Stimulated activated CD8-positive, alpha-beta memory T cell treated with anti-CD3 and anti-CD28 coated beads, Interleukin-4, amount 100 ng/mL, for 4 hours (primary cell): ENCODE results near the gene AQP3.
"Not testable (repeated sequence)": the region's sequence is repeated elsewhere in the genome, so short reads cannot be mapped to it uniquely, and the experiment has no call there.

Experiments used
- DNase-seq, 2 donors: peaks; one replicate each; pipeline ENCODE4 v3.0.0-alpha.2; 2020; ENCODE audit warnings: low read depth in 2 of 2, low spot score in 1 of 2

Gene AQP3

GRCh38 chr9:33443464-33444154 is 3.8 kb downstream of the AQP3 start:
- no peak for DNase-seq

GRCh38 chr9:33443047-33443446 is 4.3 kb downstream of the AQP3 start:
- DNase-seq: no peak

GRCh38 chr9:33442125-33442524 is 5.3 kb downstream of the AQP3 start:
- DNase-seq: no peak

- DNase-seq: no peak
These were observed 6.8 kb downstream of the AQP3 start for GRCh38 chr9:33440609-33441008.

GRCh38 chr9:33440204-33440603 is 7.2 kb downstream of the AQP3 start:
- no peak for DNase-seq

GRCh38 chr9:33439731-33440130 is 7.7 kb downstream of the AQP3 start:
- no peak for DNase-seq

- no peak for DNase-seq
These were observed 8.3 kb downstream of the AQP3 start for GRCh38 chr9:33438926-33439680.

GRCh38 chr9:33437898-33438297 is 9.5 kb downstream of the AQP3 start:
- no peak for DNase-seq

GRCh38 chr9:33437205-33437604 is 10.2 kb downstream of the AQP3 start:
- no peak for DNase-seq

- DNase-seq: no peak
These were observed 10.9 kb downstream of the AQP3 start for GRCh38 chr9:33436445-33436844.

GRCh38 chr9:33435821-33436277 is 11.5 kb downstream of the AQP3 start:
- DNase-seq: no peak

- DNase-seq: no peak
These were observed 12.9 kb downstream of the AQP3 start for GRCh38 chr9:33434317-33435105.

- no peak for DNase-seq
These were observed 13.5 kb downstream of the AQP3 start for GRCh38 chr9:33433871-33434270.

- DNase-seq: no peak
These were observed 16.0 kb downstream of the AQP3 start for GRCh38 chr9:33431420-33431819.

GRCh38 chr9:33430942-33431341 is 16.5 kb downstream of the AQP3 start:
- no peak for DNase-seq

GRCh38 chr9:33429256-33429985 is 18.0 kb downstream of the AQP3 start:
- no peak for DNase-seq

- no peak for DNase-seq
These were observed 20.5 kb downstream of the AQP3 start for GRCh38 chr9:33426843-33427293.

GRCh38 chr9:33425128-33425533 is 22.3 kb downstream of the AQP3 start:
- DNase-seq: no peak

- not testable (repeated sequence) for DNase-seq
These were observed 22.9 kb downstream of the AQP3 start for GRCh38 chr9:33424492-33424891.

GRCh38 chr9:33424043-33424442 is 23.4 kb downstream of the AQP3 start:
- not testable (repeated sequence) for DNase-seq

- no peak for DNase-seq
These were observed 27.6 kb downstream of the AQP3 start for GRCh38 chr9:33419708-33420303.
